HUES64 (cell line): Measurements from ENCODE around the gene ATG9B.

Source experiments
- H3K27ac ChIP-seq: 2 replicates; pipeline ENCODE4 v1.7.0; 2013; ENCODE audit warnings: low read depth, low read length, inconsistent platforms
- H3K27me3 ChIP-seq: 2 replicates; pipeline ENCODE4 v1.6.1; 2013; ENCODE audit warnings: mild to moderate bottlenecking, low read length; ENCODE audit not compliant: insufficient read depth
- H3K36me3 ChIP-seq: 2 replicates; pipeline ENCODE4 v1.6.1; 2013; ENCODE audit warnings: mild to moderate bottlenecking, low read length; ENCODE audit not compliant: insufficient read depth
- H3K4me1 ChIP-seq: 2 replicates; pipeline ENCODE4 v1.6.1; 2013; ENCODE audit warnings: mild to moderate bottlenecking, low read length, moderate library complexity; ENCODE audit not compliant: insufficient read depth
- H3K4me3 ChIP-seq: 2 replicates; pipeline ENCODE4 v1.5.1; 2013; ENCODE audit warnings: mild to moderate bottlenecking, low read length, moderate library complexity
- H3K9ac ChIP-seq: 2 replicates; pipeline ENCODE4 v1.6.1; 2013; ENCODE audit warnings: mild to moderate bottlenecking, low read depth, low read length
- H3K9me3 ChIP-seq: 2 replicates; pipeline ENCODE4 v1.6.1; 2013; ENCODE audit warnings: low read depth, low read length; ENCODE audit not compliant: insufficient read depth
- WGBS: fragments of 150-250, 120-280 bp; methylation state at CpG from one replicate; pipeline ENCODE4 v1.1.7; 2013; ENCODE audit warnings: missing lambda C conversion rate; 5-methylcytosine and 5-hydroxymethylcytosine counted together

The ATG9B gene

GRCh38 chr7:150996376-150997074 is 27.8 kb downstream of the ATG9B start:
- Histone ChIP-seq H3K4me1 (peaks cover 4% of the 10 kb centered on the region; the same call in 1 of the 2 replicates), H3K9me3 (peaks cover under 1% of the 10 kb centered on the region; the same call in 1 of the 2 replicates), H3K4me3 (no peak overlapping the region), H3K27me3 (no peaks in the 10 kb centered on the region), H3K9ac (no peak overlapping the region), H3K27ac (no peak overlapping the region), H3K36me3 (no peaks in the 10 kb centered on the region)
- WGBS, result 65% methylated on average over 30 of the region's 31 CpGs

GRCh38 chr7:150994838-150995510 is 29.3 kb downstream of the ATG9B start:
- Histone ChIP-seq H3K36me3 (no peaks in the 10 kb centered on the region), H3K27ac (no peak overlapping the region), H3K9me3 (peaks cover 8% of the 10 kb centered on the region; the same call in 1 of the 2 replicates), H3K4me1 (peaks cover 4% of the 10 kb centered on the region; the same call in 1 of the 2 replicates), H3K9ac (no peak overlapping the region), H3K4me3 (no peak overlapping the region), H3K27me3 (no peaks in the 10 kb centered on the region)
- 82% methylated on average over 18 of the region's 19 CpGs for WGBS

GRCh38 chr7:150994141-150994837 is 30.0 kb downstream of the ATG9B start:
- Histone ChIP-seq H3K9ac (no peak overlapping the region), H3K36me3 (no peaks in the 10 kb centered on the region), H3K9me3 (peaks cover 8% of the 10 kb centered on the region; the same call in 1 of the 2 replicates), H3K27me3 (no peaks in the 10 kb centered on the region), H3K4me1 (peaks cover 4% of the 10 kb centered on the region; the same call in 1 of the 2 replicates), H3K4me3 (no peak overlapping the region), H3K27ac (no peak overlapping the region)
- 78% methylated on average over 12 of the region's 15 CpGs for WGBS

- no peak overlapping the region for H3K4me3 ChIP-seq
- peaks cover 8% of the 10 kb centered on the region; the same call in 1 of the 2 replicates for H3K9me3 ChIP-seq
- H3K27me3 ChIP-seq, result no peaks in the 10 kb centered on the region
- no peak overlapping the region for H3K27ac ChIP-seq
- H3K36me3 ChIP-seq, result no peaks in the 10 kb centered on the region
- no peak overlapping the region for H3K9ac ChIP-seq
- peaks cover 4% of the 10 kb centered on the region; the same call in 1 of the 2 replicates for H3K4me1 ChIP-seq
- 64% methylated on average over 9 of the region's 14 CpGs for WGBS
Observed at GRCh38 chr7:150993511-150993910, 30.8 kb downstream of the ATG9B start.

GRCh38 chr7:150992833-150993302 is 31.4 kb downstream of the ATG9B start:
- WGBS, result 23% methylated on average over 5 of the region's 5 CpGs
- Histone ChIP-seq H3K4me1 (peaks cover 4% of the 10 kb centered on the region; the same call in 1 of the 2 replicates), H3K4me3 (no peak overlapping the region), H3K27ac (no peak overlapping the region), H3K9ac (no peak overlapping the region), H3K36me3 (no peaks in the 10 kb centered on the region), H3K27me3 (no peaks in the 10 kb centered on the region), H3K9me3 (peaks cover 8% of the 10 kb centered on the region; the same call in 1 of the 2 replicates)

- H3K9me3 ChIP-seq, result peaks cover 8% of the 10 kb centered on the region; the same call in 1 of the 2 replicates
- no peaks in the 10 kb centered on the region for H3K36me3 ChIP-seq
- peaks cover 4% of the 10 kb centered on the region; the same call in 1 of the 2 replicates for H3K4me1 ChIP-seq
- no peak overlapping the region for H3K9ac ChIP-seq
- H3K4me3 ChIP-seq, result no peak overlapping the region
- WGBS, result 88% methylated on average over 6 of the region's 6 CpGs
- no peak overlapping the region for H3K27ac ChIP-seq
- H3K27me3 ChIP-seq, result no peaks in the 10 kb centered on the region
Observed at GRCh38 chr7:150992051-150992640, 32.1 kb downstream of the ATG9B start.

GRCh38 chr7:150990416-150991186 is 33.7 kb downstream of the ATG9B start, which contains the start of gene NOS3:
NOS3 (plus strand) TSS chr7:150991017; CDS start chr7:150993804, 2,787 bp downstream.
- Histone ChIP-seq H3K27ac (no peak within 1 kb of the TSS), H3K9me3 (peaks cover 8% of the 10 kb centered on the region; the same call in 1 of the 2 replicates), H3K36me3 (no peaks in the 10 kb centered on the region), H3K27me3 (no peaks in the 10 kb centered on the region), H3K4me1 (peaks cover 4% of the 10 kb centered on the region; the same call in 1 of the 2 replicates), H3K4me3 (no peak within 1 kb of the TSS), H3K9ac (no peak within 1 kb of the TSS)
- 90% methylated on average over 11 of the region's 12 CpGs for WGBS

- Histone ChIP-seq H3K27me3 (no peaks in the 10 kb centered on the region), H3K27ac (no peak overlapping the region), H3K9me3 (peaks cover 8% of the 10 kb centered on the region; the same call in 1 of the 2 replicates), H3K4me1 (peaks cover 4% of the 10 kb centered on the region; the same call in 1 of the 2 replicates), H3K4me3 (no peak overlapping the region), H3K36me3 (no peaks in the 10 kb centered on the region), H3K9ac (no peak overlapping the region)
- WGBS, result 92% methylated on average over 7 of the region's 7 CpGs
Observed at GRCh38 chr7:150989456-150989855, 34.8 kb downstream of the ATG9B start.

GRCh38 chr7:150988230-150989226 is 35.8 kb downstream of the ATG9B start:
- Histone ChIP-seq H3K9me3 (peaks cover 8% of the 10 kb centered on the region; the same call in 1 of the 2 replicates), H3K36me3 (no peaks in the 10 kb centered on the region), H3K27me3 (no peaks in the 10 kb centered on the region), H3K27ac (no peak overlapping the region), H3K4me1 (peaks cover 4% of the 10 kb centered on the region; the same call in 1 of the 2 replicates), H3K9ac (no peak overlapping the region), H3K4me3 (peak overlapping the region; percentile 52)
- WGBS, result 24% methylated on average over 31 of the region's 31 CpGs
